RWPE2 (cell line): ENCODE results near the gene NTN5.

Experiments used
- ATAC-seq: fragments of 200-7000 bp; cut with Tn5 transposase; 3 replicates; pipeline ENCODE4 v1.9.1; 2021; ENCODE audit warnings: low read depth
- DNase-seq: peaks from one replicate; pipeline ENCODE4 v3.0.0-alpha.2; 2020; ENCODE audit warnings: low spot score
- H3K27ac ChIP-seq: fragments of 450-650 bp; 2 replicates; pipeline ENCODE4 v1.5.1; 2017; ENCODE audit warnings: mild to moderate bottlenecking; ENCODE audit not compliant: poor library complexity, severe bottlenecking
- H3K27me3 ChIP-seq: fragments of 250-450 bp; sonication (Bioruptor Pico); 2 replicates; pipeline ENCODE4 v1.5.1; 2021; ENCODE audit warnings: mild to moderate bottlenecking, moderate library complexity; ENCODE audit not compliant: insufficient read depth, poor library complexity, severe bottlenecking
- H3K36me3 ChIP-seq: fragments of 250-450 bp; sonication (Bioruptor Pico); 2 replicates; pipeline ENCODE4 v1.5.1; 2020; ENCODE audit warnings: low read depth, mild to moderate bottlenecking, moderate library complexity
- H3K4me1 ChIP-seq: fragments of 250-450 bp; sonication (Bioruptor Pico); 2 replicates; pipeline ENCODE4 v1.5.1; 2021; ENCODE audit warnings: mild to moderate bottlenecking, moderate library complexity; ENCODE audit not compliant: insufficient read depth, poor library complexity, severe bottlenecking
- H3K4me3 ChIP-seq: fragments of 250-450 bp; sonication (Bioruptor Pico); 2 replicates; pipeline ENCODE4 v1.5.1; 2021; ENCODE audit warnings: mild to moderate bottlenecking, moderate library complexity; ENCODE audit not compliant: severe bottlenecking
- H3K9me3 ChIP-seq: fragments of 250-450 bp; sonication (Bioruptor Pico); 2 replicates; pipeline ENCODE4 v1.5.1; 2021; ENCODE audit warnings: mild to moderate bottlenecking, moderate library complexity; ENCODE audit not compliant: severe bottlenecking
- TF ChIP-seq, protein P1 (sequence below): fragments of 450-650 bp; IDR thresholded peaks from one replicate; pipeline ENCODE4 v1.5.1; 2017; ENCODE audit warnings: mild to moderate bottlenecking, moderate library complexity; ENCODE audit not compliant: poor library complexity, severe bottlenecking

The NTN5 gene

DNA sequence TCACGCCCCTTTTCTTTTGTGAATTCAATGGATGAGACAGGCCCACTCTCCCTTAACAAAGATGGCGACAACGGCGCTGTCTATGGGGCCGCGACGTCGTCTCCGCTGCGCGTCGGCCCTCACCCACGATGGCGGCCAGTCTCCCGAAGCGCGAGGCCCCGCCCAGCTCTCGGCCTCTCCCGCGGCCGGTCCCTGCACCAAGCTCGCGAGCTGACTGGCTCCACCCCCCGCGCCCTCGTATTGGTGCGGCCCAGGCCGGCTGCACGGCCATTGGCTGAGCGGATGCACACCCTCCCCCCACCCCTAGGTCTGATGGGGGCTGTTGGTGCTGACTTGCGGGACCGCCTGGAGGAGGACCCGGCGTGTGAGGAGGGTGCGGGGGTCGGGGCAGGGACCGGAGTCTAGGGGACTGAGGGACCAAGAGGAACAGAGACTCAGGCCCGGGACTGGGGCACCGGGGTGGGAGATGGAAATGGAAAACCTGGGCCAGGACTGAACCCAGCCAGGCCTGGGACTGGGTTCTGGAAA, 48.7 kb downstream of the NTN5 start:
- Histone ChIP-seq H3K4me3 (peak overlapping the region; percentile 6), H3K27me3 (no peaks in the 10 kb centered on the region), H3K36me3 (peaks cover 4% of the 10 kb centered on the region; the same call in 1 of the 2 replicates), H3K27ac (peak overlapping the region; percentile 27), H3K4me1 (peaks cover 7% of the 10 kb centered on the region), H3K9me3 (no peaks in the 10 kb centered on the region)
- ATAC-seq = peak; percentile 83
- peak; percentile 97 for DNase-seq
- TF ChIP-seq, protein P1, sequence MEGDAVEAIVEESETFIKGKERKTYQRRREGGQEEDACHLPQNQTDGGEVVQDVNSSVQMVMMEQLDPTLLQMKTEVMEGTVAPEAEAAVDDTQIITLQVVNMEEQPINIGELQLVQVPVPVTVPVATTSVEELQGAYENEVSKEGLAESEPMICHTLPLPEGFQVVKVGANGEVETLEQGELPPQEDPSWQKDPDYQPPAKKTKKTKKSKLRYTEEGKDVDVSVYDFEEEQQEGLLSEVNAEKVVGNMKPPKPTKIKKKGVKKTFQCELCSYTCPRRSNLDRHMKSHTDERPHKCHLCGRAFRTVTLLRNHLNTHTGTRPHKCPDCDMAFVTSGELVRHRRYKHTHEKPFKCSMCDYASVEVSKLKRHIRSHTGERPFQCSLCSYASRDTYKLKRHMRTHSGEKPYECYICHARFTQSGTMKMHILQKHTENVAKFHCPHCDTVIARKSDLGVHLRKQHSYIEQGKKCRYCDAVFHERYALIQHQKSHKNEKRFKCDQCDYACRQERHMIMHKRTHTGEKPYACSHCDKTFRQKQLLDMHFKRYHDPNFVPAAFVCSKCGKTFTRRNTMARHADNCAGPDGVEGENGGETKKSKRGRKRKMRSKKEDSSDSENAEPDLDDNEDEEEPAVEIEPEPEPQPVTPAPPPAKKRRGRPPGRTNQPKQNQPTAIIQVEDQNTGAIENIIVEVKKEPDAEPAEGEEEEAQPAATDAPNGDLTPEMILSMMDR = no peak

DNA sequence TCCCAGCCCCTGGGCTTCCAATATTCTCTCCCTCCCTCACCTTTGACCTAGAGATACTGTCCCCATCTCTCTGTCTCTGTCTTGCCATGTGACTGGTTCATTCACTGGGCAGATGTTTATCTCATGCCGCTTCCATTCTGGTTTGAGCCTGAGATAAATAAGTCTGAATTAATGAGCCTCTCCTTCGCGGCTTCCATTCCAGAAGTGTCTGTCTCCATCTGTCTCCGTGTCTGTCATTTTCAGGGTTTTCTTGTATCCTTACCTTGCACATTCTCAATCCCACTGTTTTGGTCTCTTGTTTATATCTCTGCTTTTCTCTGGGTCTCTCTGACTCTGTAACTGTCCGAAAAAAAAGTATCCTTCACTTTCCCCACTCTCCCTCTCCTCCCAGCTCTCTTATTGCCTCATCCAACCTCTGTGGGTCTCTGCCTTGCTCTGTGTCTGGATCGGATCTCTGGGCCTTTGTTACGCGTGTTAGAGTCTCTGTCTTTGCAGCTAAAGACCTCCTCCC, 49.2 kb downstream of the NTN5 start:
- ATAC-seq (no peak), DNase-seq (no peak)
- Histone ChIP-seq H3K27ac (peak overlapping the region; percentile 27), H3K4me3 (peak overlapping the region; percentile 6), H3K36me3 (peaks cover 4% of the 10 kb centered on the region; the same call in 1 of the 2 replicates), H3K4me1 (peaks cover 7% of the 10 kb centered on the region), H3K27me3 (no peaks in the 10 kb centered on the region), H3K9me3 (no peaks in the 10 kb centered on the region)
- TF ChIP-seq, protein P1 = no peak

DNA sequence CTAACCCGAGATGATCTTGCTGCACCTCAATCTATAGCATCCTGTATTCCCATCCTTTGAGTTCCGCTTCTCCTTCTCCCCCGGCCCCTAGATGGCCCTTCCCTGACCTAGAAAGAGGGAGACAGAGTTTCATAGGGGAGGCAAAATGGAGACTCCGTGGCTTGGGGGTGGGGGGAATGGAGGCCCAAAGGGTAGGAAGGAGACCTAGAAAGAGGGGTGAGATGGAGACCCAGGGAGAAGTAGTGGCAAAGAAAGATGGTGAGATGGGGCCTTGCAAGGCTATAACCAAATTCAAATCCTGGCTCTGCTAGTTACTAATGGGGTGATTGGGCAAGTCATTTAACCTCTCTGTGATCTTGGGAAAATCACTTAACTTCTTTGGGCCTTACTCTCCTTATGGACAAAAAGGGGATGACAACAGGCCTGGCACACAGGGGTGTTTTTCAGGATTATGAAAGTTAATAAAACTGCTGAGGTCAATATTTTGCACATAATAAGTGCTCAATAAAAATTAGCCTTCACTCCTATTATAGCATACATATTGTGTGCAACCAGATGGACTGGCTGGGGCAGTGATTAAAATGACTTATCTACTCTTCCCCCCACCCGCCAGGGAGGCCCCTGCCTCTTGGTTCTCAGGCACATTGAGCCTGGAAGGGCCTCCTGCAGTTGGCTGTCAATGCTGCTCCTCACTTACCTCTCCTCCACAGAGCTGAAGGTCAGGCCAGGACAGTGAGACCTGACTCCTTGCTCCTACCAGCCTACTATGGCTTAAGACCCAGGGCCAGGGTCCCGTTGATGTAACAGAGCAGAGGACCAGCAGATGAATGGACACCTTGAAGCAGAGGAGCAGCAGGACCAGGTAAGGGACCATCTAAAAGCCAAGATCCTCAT, 52.9 kb downstream of the NTN5 start:
- Histone ChIP-seq H3K27ac (peak overlapping the region; percentile 78), H3K9me3 (no peaks in the 10 kb centered on the region), H3K27me3 (no peaks in the 10 kb centered on the region), H3K4me1 (peaks cover 28% of the 10 kb centered on the region), H3K36me3 (peaks cover 40% of the 10 kb centered on the region), H3K4me3 (peak overlapping the region; percentile 77)
- ATAC-seq = no peak
- DNase-seq = no peak
- TF ChIP-seq, protein P1 = no peak

DNA sequence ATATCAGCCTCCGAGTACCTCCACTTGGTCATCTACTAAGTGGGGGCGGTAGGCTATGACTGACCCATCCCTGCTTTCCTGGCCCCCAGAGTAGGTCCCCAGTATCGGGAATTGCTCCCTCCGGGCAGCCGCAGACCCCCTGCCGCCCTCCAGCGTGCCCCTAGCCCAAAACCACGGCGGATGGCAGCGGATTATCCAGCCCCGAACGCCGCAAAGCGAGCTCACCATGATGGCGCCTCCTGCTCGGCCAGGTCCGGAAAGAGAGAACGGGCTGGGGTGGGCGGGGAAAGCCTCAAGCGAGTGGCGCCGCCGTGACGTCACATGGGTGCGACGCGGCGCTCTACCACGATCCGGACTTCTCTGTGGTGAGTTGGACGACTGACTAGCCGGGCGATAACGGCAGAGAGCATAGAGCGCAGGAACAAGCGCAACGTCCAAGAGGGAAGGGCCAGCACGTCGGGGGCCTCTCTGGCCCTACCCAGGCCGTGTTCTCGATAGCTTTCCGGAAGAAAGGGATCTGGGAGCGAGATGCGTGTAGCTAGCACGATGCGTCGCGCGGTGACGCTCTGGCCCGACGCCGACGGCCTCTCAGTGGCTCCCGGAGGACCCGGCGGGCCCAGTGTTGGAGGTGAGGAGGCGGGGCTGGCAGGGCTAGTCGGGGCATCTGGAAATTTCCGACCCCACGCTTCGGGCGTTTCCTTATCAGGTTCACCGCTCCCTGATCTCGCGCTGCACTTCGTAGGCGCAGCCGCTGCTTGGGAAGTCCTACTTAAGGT, 53.7 kb downstream of the NTN5 start, which contains the start of the genes RPL18 and SPHK2:
TSS of gene RPL18 (minus strand) at position 263 of the 776 bp plus-strand sequence. CDS start at position 228, 35 bp downstream.
TSS of gene SPHK2 (plus strand) at position 591 of the 776 bp plus-strand sequence. CDS start 1,009 bp downstream, outside the sequence.
- Histone ChIP-seq H3K36me3 (peaks cover 40% of the 10 kb centered on the region), H3K9me3 (no peaks in the 10 kb centered on the region), H3K4me3 (peak within 1 kb of the TSS; percentile 77), H3K4me1 (peaks cover 33% of the 10 kb centered on the region), H3K27me3 (no peaks in the 10 kb centered on the region), H3K27ac (peak within 1 kb of the TSS; percentile 78)
- ATAC-seq (peak; percentile 74), DNase-seq (peak; percentile 97)
- TF ChIP-seq, protein P1 = peak; percentile 7
